H9 (cell line): ENCODE data around the gene MORC1. TPM values are rescaled to one million over a fixed set of nuclear protein-coding genes. Genes with fewer than 3 reads are reported as not detected.

Experiments used
- DNase-seq: peaks from one replicate; pipeline ENCODE4 v3.0.0-alpha.2; 2017
- H2AFZ ChIP-seq: one replicate; pipeline ENCODE4 v1.6.1; 2013; ENCODE audit warnings: mild to moderate bottlenecking, low read length, control low read depth, moderate library complexity
- H2AK5ac ChIP-seq: 2 replicates; pipeline ENCODE4 v1.6.1; 2013; ENCODE audit warnings: low read length, control low read depth, mixed read lengths; ENCODE audit not compliant: insufficient read length
- H2BK120ac ChIP-seq: one replicate; pipeline ENCODE4 v1.6.1; 2013; ENCODE audit warnings: low read depth, mild to moderate bottlenecking, low read length, control low read depth, inconsistent platforms; ENCODE audit not compliant: poor library complexity, severe bottlenecking
- H2BK12ac ChIP-seq: 2 replicates; pipeline ENCODE4 v1.6.1; 2013; ENCODE audit warnings: low read length, control low read depth, mixed read lengths, low read depth; ENCODE audit not compliant: insufficient read length
- H2BK15ac ChIP-seq: 2 replicates; pipeline ENCODE4 v1.6.1; 2013; ENCODE audit warnings: low read depth, low read length, control low read depth
- H2BK20ac ChIP-seq: one replicate; pipeline ENCODE4 v1.6.1; 2013; ENCODE audit warnings: low read depth, mild to moderate bottlenecking, low read length, control low read depth, inconsistent platforms; ENCODE audit not compliant: poor library complexity, severe bottlenecking
- H2BK5ac ChIP-seq: 2 replicates; pipeline ENCODE4 v1.6.1; 2013; ENCODE audit warnings: low read length, control low read depth, mixed read lengths; ENCODE audit not compliant: insufficient read length
- H3K14ac ChIP-seq: 2 replicates; pipeline ENCODE4 v1.6.1; 2013; ENCODE audit warnings: low read length, control low read depth; ENCODE audit not compliant: insufficient read depth
- H3K18ac ChIP-seq: 2 replicates; pipeline ENCODE4 v1.6.1; 2013; ENCODE audit warnings: low read depth, mild to moderate bottlenecking, mixed read lengths, low read length, control low read depth; ENCODE audit not compliant: insufficient read length
- H3K23ac ChIP-seq: 2 replicates; pipeline ENCODE4 v1.6.1; 2013; ENCODE audit warnings: low read length, control low read depth, mixed read lengths, low read depth; ENCODE audit not compliant: insufficient read length
- H3K23me2 ChIP-seq: 2 replicates; pipeline ENCODE4 v1.6.1; 2013; ENCODE audit warnings: low read depth, mild to moderate bottlenecking, mixed read lengths, low read length, control low read depth; ENCODE audit not compliant: insufficient read length, poor library complexity, severe bottlenecking
- H3K27ac ChIP-seq: 2 replicates; pipeline ENCODE4 v1.5.1; 2013; ENCODE audit warnings: low read length, control low read depth, mixed read lengths, low read depth; ENCODE audit not compliant: insufficient read length
- H3K27me3 ChIP-seq: 2 replicates; pipeline ENCODE4 v1.6.1; 2013; ENCODE audit warnings: low read length, control low read depth, inconsistent platforms; ENCODE audit not compliant: insufficient read depth
- H3K4ac ChIP-seq: 2 replicates; pipeline ENCODE4 v1.6.1; 2013; ENCODE audit warnings: low read depth, mild to moderate bottlenecking, control low read depth, inconsistent platforms, low read length, moderate library complexity
- H3K4me1 ChIP-seq: 2 replicates; pipeline ENCODE4 v1.6.1; 2013; ENCODE audit warnings: low read length, control low read depth, inconsistent platforms; ENCODE audit not compliant: insufficient read depth
- H3K4me2 ChIP-seq: 2 replicates; pipeline ENCODE4 v1.6.1; 2013; ENCODE audit warnings: low read length, control low read depth, mixed read lengths; ENCODE audit not compliant: insufficient read length, insufficient read depth
- H3K56ac ChIP-seq: 2 replicates; pipeline ENCODE4 v1.6.1; 2013; ENCODE audit warnings: low read depth, mild to moderate bottlenecking, mixed read lengths, low read length, control low read depth; ENCODE audit not compliant: insufficient read length
- H3K79me1 ChIP-seq: 2 replicates; pipeline ENCODE4 v1.6.1; 2013; ENCODE audit warnings: low read depth, mild to moderate bottlenecking, moderate library complexity, low read length, control low read depth, inconsistent platforms; ENCODE audit not compliant: insufficient read depth, poor library complexity, severe bottlenecking
- H3K79me2 ChIP-seq: 2 replicates; pipeline ENCODE4 v1.6.1; 2013; ENCODE audit warnings: low read length, control low read depth, inconsistent platforms; ENCODE audit not compliant: insufficient read depth
- H3K9ac ChIP-seq: 2 replicates; pipeline ENCODE4 v1.6.1; 2013; ENCODE audit warnings: low read length, control low read depth, mixed read lengths; ENCODE audit not compliant: insufficient read length; ENCODE audit errors: extremely low read depth
- H3K9me3 ChIP-seq: one replicate; pipeline ENCODE4 v1.6.1; 2013; ENCODE audit warnings: low read depth, low read length, inconsistent platforms; ENCODE audit not compliant: control insufficient read depth
- H3T11ph ChIP-seq: one replicate; pipeline ENCODE4 v1.6.1; 2013; ENCODE audit warnings: mild to moderate bottlenecking, low read length, control low read depth, inconsistent platforms
- H4K20me1 ChIP-seq: one replicate; pipeline ENCODE4 v1.6.1; 2013; ENCODE audit not compliant: control insufficient read depth, insufficient read length, insufficient read depth
- H4K5ac ChIP-seq: 2 replicates; pipeline ENCODE4 v1.6.1; 2013; ENCODE audit warnings: low read depth, mild to moderate bottlenecking, mixed read lengths, low read length, control low read depth; ENCODE audit not compliant: insufficient read length
- H4K8ac ChIP-seq: replicated peaks from 2 replicates; pipeline ENCODE4 v1.6.1; 2013; ENCODE audit warnings: low read length, control low read depth, mixed read lengths, low read depth; ENCODE audit not compliant: insufficient read length
- H4K91ac ChIP-seq: 2 replicates; pipeline ENCODE4 v1.6.1; 2013; ENCODE audit warnings: low read depth, mild to moderate bottlenecking, moderate library complexity, mixed read lengths, low read length, control low read depth; ENCODE audit not compliant: insufficient read length
- H3K27ac Mint-ChIP-seq, 3 experiments: 2 replicates in 2 of 3; 3 replicates in 1 of 3; pipeline ENCODE4 v1.8.0; 2020 to 2021; ENCODE audit warnings: mixed read lengths in 3 of 3, mild to moderate bottlenecking in 1 of 3, moderate library complexity in 1 of 3
- H3K27me3 Mint-ChIP-seq: 2 replicates; pipeline ENCODE4 v1.8.0; 2021; ENCODE audit warnings: low read depth, mild to moderate bottlenecking, moderate library complexity, mixed read lengths
- H3K36me3 Mint-ChIP-seq, 3 experiments: 2 replicates in 2 of 3; 3 replicates in 1 of 3; pipeline ENCODE4 v1.8.0; 2020 to 2021; ENCODE audit warnings: low read depth in 3 of 3, mixed read lengths in 3 of 3; ENCODE audit not compliant: insufficient read depth in 1 of 3
- H3K4me1 Mint-ChIP-seq, 2 experiments: 2 replicates each; pipeline ENCODE4 v1.8.0; 2020; ENCODE audit warnings: mixed read lengths in 2 of 2
- H3K4me3 Mint-ChIP-seq, 2 experiments: 2 replicates in 1 of 2; 3 replicates in 1 of 2; pipeline ENCODE4 v1.8.0; 2020 to 2021; ENCODE audit warnings: mild to moderate bottlenecking in 2 of 2, mixed read lengths in 2 of 2, moderate library complexity in 1 of 2
- H3K9me3 Mint-ChIP-seq, 2 experiments: 2 replicates in 1 of 2; 3 replicates in 1 of 2; pipeline ENCODE4 v1.8.0; 2020; ENCODE audit warnings: mild to moderate bottlenecking in 2 of 2, mixed read lengths in 2 of 2, moderate library complexity in 1 of 2
- WGBS: extraction: QIAGEN DNeasy Blood & Tissue Kit; methylation state at CpG from one replicate; pipeline ENCODE4 v1.1.7; 2013; ENCODE audit warnings: missing lambda C conversion rate, low lambda C conversion rate, mixed read lengths; ENCODE audit not compliant: insufficient read length; ENCODE audit errors: extremely low coverage; 5-methylcytosine and 5-hydroxymethylcytosine counted together
- total RNA-seq: library from RNA; stranded (reverse); gene quantifications from 2 replicates; pipeline ENCODE4 v1.2.1, GENCODE V29; 2021
- TF ChIP-seq, protein P1 (sequence below): fragments of 200-600 bp; sonication (generic); conservative IDR thresholded peaks from 3 replicates; pipeline ENCODE4 v1.8.0; 2021; ENCODE audit warnings: antibody characterized with exemption, mild to moderate bottlenecking

The MORC1 gene
- total RNA-seq, 1 experiment from 2014 or later: not detected

- Histone ChIP-seq H4K91ac (no peak overlapping the region), H3K23ac (no peak overlapping the region), H3K18ac (no peak overlapping the region), H3K27ac (no peak overlapping the region), H3T11ph (no peak overlapping the region), H4K5ac (no peak overlapping the region), H3K79me2 (no peaks in the 10 kb centered on the region), H2BK5ac (no peak overlapping the region), H3K79me1 (no peaks in the 10 kb centered on the region), H2AK5ac (no peak overlapping the region), H2BK20ac (no peak overlapping the region), H3K23me2 (no peaks in the 10 kb centered on the region), H2BK12ac (no peak overlapping the region), H4K20me1 (no peaks in the 10 kb centered on the region), H3K27me3 (no peaks in the 10 kb centered on the region), H3K9me3 (no peaks in the 10 kb centered on the region), H2BK120ac (no peak overlapping the region), H3K9ac (no peak overlapping the region), H3K14ac (no peak overlapping the region), H2AFZ (no peak overlapping the region), H3K4me1 (no peaks in the 10 kb centered on the region), H4K8ac (no peak overlapping the region), H3K4ac (no peak overlapping the region), H3K56ac (no peak overlapping the region), H2BK15ac (no peak overlapping the region), H3K4me2 (no peak overlapping the region)
- H3K27me3 Mint-ChIP-seq: no peaks in the 10 kb centered on the region
- WGBS: no CpG with 5 or more reads among the region's 3 CpGs
- no peak for DNase-seq
- no peak overlapping the region for H3K4me3 Mint-ChIP-seq
- no peaks in the 10 kb centered on the region for H3K36me3 Mint-ChIP-seq
- H3K4me1 Mint-ChIP-seq: no peaks in the 10 kb centered on the region
- H3K9me3 Mint-ChIP-seq: 0 out of 5 replicates have a peak, but pooled peaks cover 0 to 2% of the 10 kb centered on the region in 2 experiments
- TF ChIP-seq, protein P1, sequence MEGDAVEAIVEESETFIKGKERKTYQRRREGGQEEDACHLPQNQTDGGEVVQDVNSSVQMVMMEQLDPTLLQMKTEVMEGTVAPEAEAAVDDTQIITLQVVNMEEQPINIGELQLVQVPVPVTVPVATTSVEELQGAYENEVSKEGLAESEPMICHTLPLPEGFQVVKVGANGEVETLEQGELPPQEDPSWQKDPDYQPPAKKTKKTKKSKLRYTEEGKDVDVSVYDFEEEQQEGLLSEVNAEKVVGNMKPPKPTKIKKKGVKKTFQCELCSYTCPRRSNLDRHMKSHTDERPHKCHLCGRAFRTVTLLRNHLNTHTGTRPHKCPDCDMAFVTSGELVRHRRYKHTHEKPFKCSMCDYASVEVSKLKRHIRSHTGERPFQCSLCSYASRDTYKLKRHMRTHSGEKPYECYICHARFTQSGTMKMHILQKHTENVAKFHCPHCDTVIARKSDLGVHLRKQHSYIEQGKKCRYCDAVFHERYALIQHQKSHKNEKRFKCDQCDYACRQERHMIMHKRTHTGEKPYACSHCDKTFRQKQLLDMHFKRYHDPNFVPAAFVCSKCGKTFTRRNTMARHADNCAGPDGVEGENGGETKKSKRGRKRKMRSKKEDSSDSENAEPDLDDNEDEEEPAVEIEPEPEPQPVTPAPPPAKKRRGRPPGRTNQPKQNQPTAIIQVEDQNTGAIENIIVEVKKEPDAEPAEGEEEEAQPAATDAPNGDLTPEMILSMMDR: no peak
- H3K27ac Mint-ChIP-seq: no peak overlapping the region
These were observed 199.1 kb downstream of the MORC1 start for GRCh38 chr3:108918866-108919265.
